Measurements from ENCODE around the gene CBX8. TPM values are rescaled to one million over a fixed set of nuclear protein-coding genes. Genes with fewer than 3 reads are reported as not detected.
A peak's percentile ranks its signal among the peaks of the same experiment; 100 is the strongest.

Gene CBX8
- total RNA-seq, 2 donors from 2014 or later, result 1.5 to 5.6 TPM

DNA sequence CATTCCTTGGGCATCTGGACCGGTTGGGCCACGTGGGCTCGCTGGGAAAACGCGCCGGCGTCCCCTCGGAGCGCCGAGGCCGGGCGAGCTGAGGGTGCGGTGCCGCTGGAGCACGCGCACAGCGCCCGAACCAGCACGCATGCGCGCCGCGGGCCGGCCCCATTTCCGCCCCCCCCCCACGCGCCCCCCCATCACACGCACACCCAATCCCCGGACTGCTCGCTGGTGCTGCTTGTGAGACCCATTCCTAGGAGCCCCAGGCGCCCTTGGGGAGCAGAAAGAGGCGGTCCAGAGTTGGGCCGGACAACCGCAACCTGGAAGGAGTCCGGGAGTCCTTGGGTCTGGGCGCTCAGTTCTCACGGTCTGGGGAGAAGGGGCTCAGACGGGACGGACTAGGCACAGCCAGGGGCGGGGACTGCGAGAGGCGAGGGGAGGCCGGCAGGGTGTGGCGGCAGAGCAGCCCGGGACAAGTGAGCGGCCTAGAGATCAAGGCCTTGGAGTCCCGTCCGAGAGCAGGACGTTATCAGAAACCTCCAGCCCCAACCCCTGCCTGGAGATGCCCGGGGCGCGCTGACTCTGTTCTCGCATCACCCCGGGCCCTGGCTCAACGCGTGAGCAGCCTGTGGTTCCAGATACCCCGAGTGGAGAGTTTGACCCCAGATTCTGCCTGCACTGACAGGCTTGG lies 6.0 kb upstream of the CBX8 start:
- peak in 1 of 2 donors; percentile 19 for DNase-seq (ENCODE audit: low spot score in 2 of 2)
- no peaks in the 10 kb centered on the region for H3K9me3 Mint-ChIP-seq
- ATAC-seq, result no peak
- peaks cover 5 to 24% of the 10 kb centered on the region in 2 donors for H3K36me3 Mint-ChIP-seq
- H3K27ac Mint-ChIP-seq, result no peak overlapping the region

GRCh38 chr17:79802039-79802735 lies 5.3 kb upstream of the CBX8 start:
- Mint-ChIP-seq H3K9me3 (no peaks in the 10 kb centered on the region), H3K27ac (peak overlapping the region in 1 of 2 donors; percentile 36), H3K36me3 (peaks cover 5 to 24% of the 10 kb centered on the region in 2 donors)
- ATAC-seq, result no peak
- DNase-seq (ENCODE audit: low spot score in 2 of 2), result no peak

DNA sequence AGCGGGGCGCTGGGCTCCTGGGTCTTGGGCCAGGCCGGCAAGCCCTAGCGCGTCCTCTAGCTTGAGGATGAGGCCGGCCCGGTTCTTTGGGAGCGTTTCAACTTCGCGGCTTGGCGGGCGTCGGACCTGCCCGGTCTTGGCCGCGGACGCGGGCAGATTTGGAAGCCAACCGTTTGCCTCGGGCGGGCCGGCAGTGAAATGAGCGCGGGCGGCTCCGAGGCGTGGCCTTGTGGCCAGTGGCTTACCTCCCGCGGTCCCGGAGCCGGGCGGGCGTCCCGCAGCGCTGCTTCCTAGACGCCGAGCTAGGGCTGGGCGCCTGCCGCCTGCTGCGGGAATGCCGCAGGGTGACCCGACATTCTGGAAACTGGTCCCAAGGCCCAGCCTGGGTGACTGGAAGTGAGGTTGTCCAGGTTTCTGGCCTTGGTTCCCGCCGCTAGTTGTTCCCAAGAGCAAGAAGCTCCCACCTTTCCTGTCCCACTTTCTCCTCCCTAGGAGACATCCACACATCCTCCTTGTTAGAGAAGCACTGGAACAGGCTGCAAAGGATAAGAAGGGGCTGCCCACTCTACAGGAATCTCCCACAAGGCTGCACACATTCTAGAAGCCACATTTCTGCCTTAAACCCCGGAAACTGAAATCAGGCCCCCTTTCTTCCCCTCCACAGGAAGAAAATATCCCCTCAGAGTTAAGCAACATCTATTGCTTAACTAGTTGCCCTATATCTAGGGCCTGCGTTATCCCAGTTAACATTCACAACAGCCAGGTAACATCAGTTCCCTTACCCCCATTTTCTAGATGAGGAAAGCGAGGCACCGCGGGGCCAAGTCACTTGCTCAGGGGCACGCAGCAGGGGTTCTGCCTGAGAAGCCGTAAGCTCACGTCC lies 4.5 kb upstream of the CBX8 start:
- Mint-ChIP-seq H3K27ac (peak overlapping the region in 1 of 2 donors; percentile 36), H3K9me3 (no peaks in the 10 kb centered on the region), H3K36me3 (peaks cover 5 to 24% of the 10 kb centered on the region in 2 donors)
- DNase-seq (ENCODE audit: low spot score in 2 of 2) (no peak), ATAC-seq (no peak)

DNA sequence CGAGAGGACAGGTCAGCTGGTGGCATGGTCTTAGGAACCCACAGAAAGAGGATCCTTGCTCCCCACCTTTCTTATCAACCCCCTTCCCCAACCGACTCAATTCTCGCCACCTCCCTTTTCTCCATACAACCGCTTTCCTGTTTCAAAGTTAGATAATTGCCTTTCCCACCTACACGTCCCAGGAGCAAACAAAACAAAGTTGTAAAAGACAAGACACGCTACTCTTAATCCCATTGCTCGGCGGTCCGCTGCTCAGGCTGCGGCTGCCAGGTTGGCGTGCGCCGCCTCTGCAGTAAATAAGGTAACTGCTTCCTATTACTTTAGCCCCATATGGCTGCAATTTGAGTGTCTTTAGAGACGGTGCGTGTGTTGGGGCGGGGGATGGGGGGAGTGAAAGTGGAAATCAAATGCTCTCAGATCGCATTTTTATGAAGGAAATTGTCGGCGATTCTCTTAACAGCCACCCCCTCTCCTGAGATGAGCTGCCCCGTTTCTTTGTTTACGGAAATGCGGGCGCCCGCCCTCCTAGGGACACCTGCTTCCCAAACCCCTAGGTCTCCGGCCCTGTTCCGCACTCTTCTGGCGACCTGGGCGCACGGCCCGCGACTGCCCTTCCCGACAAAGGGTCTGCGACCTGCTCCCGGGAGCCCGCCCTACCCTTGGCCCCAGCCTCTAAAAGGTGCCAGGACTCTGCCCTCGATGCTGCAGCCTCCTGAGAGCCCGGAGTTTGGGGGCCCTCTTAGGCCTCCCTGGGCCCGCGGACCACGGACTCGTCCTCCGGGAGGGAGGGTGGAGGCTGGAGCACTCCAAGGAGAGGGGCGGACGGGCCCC lies 3.7 kb upstream of the CBX8 start:
- DNase-seq (ENCODE audit: low spot score in 2 of 2) (peak in 1 of 2 donors; percentile 61), ATAC-seq (peak in 1 of 2 donors; percentile 14)
- no peaks in the 10 kb centered on the region for H3K9me3 Mint-ChIP-seq
- peak overlapping the region in 1 of 2 donors; percentile 77 for H3K27ac Mint-ChIP-seq
- H3K36me3 Mint-ChIP-seq, result peaks cover 5 to 24% of the 10 kb centered on the region in 2 donors

DNA sequence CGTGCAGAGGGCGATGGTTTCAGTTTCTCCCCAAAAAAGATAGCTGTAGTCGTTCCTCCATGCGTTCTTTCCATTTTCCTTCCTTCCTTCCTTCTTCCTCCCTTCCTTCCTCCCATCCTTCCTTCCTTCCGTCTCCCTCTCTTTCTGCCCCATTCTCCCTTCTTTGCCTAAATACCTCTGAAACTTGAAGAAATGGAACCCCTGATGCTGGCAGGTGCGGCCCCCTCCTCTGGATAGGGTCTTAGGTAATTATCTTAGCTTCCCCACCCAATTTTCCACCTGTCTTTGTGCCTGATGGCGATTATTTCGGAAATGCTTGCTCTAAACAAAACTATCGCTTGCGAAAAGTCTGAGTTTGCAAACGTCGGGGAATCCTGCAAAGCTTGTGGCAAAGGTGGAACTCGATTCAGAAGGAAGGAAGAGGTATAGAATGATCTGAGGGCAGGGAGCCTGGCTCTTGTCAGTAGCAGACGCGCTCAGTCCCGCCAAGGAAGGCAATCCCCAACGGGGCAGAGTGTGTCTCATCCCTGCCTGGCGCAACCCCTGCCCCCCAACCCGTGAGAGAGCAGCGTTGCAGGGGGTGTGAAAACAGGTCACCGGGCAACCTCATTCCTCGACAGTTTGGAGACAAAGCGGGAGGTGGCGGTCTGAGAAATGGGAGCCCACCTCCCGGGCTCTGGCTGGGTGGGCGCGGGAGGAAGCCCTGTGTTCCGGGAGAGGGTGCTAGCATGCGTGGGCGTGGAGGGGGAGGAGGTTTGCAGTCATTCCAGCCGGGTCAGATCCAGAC lies 2.9 kb upstream of the CBX8 start:
- peaks cover 5 to 23% of the 10 kb centered on the region in 2 donors for H3K36me3 Mint-ChIP-seq
- DNase-seq (ENCODE audit: low spot score in 2 of 2), result peak in 1 of 2 donors; percentile 26
- ATAC-seq, result no peak
- no peak overlapping the region for H3K27ac Mint-ChIP-seq
- no peaks in the 10 kb centered on the region for H3K9me3 Mint-ChIP-seq

DNA sequence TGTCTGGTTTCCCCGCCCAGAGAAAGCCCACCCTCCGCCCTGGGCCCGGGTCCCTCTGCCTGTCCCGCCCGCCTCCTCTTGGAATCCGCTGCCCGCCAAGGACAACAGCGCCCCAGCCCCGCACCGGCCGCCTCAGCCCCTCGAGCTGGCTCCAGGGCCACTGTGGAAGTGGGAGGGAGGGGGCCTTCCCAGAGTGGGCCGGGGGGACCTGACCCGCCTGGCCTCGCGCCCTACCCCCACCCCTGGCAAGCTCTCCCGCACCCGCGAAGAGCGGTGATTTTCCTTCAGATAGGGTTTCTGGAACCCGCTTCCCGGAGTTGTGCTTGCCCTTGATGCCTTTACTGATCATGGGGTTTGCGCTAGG lies 2.3 kb upstream of the CBX8 start:
- ATAC-seq, result no peak
- H3K27ac Mint-ChIP-seq, result no peak overlapping the region
- peak in 1 of 2 donors; percentile 15 for DNase-seq (ENCODE audit: low spot score in 2 of 2)
- H3K9me3 Mint-ChIP-seq, result no peaks in the 10 kb centered on the region
- H3K36me3 Mint-ChIP-seq, result peaks cover 5 to 17% of the 10 kb centered on the region in 2 donors

DNA sequence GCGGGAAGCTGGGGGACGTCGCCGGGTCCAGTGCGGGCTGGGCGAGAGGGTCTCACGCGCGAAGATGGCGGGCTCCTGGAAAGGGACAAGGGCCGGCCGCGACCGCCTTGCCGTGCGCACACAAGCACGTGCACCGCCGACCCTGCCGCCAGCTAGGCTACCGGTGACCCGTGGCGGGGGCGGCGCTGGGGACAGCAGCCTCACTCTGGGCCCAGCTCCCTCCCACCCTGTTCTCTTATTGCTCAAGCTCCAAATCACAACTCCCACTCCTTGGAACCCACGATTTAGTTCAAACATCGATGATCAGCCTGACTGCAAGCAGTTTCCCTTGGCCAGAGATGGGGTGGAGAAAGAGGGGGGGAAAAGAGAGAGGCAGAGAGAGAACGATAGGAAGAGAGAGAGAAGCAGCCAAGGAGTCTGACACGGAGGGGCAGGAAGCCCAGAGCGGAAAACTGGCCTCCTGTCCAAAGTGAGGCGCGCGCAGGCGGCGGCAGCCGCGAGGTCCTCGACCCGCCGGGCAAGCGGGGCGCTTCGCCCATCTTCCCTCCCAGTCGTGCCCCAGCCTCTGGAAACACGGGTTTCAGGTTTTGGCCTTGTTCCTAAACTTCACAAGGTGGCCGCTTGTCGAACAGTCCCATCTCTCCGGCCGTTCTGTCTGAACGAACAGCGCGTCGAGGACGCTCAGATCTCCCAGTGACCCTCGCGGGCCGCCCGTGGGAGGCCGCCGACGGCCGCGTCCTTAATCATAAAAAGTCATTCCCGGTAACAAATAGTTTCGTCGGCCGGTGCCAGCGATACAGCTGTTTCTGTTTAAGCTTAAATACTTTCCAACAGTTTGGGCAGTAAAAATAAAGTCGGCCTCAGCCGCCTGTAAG lies 1.7 kb upstream of the CBX8 start:
- Mint-ChIP-seq H3K27ac (no peak overlapping the region), H3K9me3 (no peaks in the 10 kb centered on the region), H3K36me3 (peaks cover 5 to 17% of the 10 kb centered on the region in 2 donors)
- DNase-seq (ENCODE audit: low spot score in 2 of 2), result peak in 1 of 2 donors; percentile 25
- ATAC-seq, result no peak

DNA sequence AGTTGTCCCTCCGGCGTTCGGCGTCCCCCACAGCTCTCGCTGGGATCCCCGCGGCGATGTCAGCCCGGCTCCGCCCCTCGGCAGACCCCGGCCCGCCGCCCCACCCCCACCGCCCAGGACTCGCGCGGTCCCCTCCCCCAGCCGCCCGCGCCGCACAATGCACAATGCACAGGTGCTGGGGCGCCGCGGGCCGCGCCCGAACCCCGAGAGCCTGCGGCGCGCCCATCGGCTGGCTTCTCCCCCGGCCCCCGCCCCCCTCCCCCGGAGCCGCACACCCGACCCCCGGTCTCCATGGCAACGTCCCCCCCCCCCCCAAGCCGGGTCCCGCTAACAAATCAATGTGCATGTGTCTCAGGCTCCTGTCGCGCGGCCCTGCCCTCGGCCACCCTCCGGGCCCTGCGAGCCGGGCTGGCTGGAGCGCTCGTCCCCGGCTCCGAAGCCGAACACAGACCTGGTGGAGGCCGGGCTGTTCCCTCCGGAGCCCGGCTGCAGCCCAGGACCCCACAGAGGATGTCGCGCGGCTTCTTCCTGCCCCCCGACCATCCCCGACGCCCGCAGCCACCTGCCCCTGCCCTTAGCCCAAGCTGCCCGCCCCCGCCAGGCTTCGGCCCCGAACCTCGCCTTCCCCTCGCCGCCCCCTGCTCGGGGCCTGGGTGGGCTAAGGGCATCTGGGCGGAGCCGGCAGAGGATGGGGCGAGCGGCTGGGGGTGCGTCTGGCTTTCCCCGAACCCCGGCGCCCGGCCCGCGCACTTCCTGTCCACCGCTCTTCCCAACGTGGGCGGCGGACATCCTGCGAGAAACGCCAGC lies 818 bp upstream of the CBX8 start:
- peak; percentile 22 to 46 for ATAC-seq
- H3K36me3 Mint-ChIP-seq, result peaks cover 5 to 17% of the 10 kb centered on the region in 2 donors
- DNase-seq (ENCODE audit: low spot score in 2 of 2), result no peak
- H3K9me3 Mint-ChIP-seq, result no peaks in the 10 kb centered on the region
- peak overlapping the region in 1 of 2 donors; percentile 57 for H3K27ac Mint-ChIP-seq

GRCh38 chr17:79796444-79796762 lies 474 bp downstream of the CBX8 start:
- DNase-seq (ENCODE audit: low spot score in 2 of 2) (no peak), ATAC-seq (no peak)
- H3K9me3 Mint-ChIP-seq, result no peaks in the 10 kb centered on the region
- peaks cover 0 to 11% of the 10 kb centered on the region in 2 donors for H3K36me3 Mint-ChIP-seq
- H3K27ac Mint-ChIP-seq, result no peak overlapping the region

DNA sequence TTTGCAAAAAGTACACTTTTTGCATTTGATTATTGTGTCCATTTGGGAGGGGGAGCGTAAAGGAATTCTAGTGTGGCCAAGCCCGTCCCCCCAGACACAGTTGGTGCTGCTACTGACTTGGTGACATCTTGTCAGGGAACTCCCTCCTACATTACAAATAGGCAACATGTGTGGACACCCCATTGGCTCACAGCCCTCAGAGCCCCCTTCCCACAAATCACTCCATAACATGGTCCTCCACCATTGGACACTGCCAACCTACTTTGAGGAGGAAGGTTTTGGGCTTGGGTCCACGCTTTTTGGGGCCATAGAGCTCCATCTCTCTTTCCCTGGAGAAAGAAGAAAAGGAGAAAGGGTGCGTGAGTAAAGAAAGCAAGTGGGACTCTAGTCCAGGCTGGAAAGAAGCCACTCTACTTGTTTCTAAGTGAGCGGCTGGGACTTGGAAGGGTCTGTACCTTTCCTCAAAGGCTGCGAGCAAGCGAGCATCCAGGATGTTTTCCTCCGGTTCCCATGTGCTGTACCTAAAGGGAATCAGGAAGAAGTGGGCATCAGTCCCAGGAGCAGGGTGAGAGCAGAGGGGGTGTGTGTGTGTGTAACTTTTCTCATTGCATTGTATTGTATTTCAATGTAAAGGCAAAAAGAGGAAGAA lies 958 bp downstream of the CBX8 start:
- peaks cover 0 to 11% of the 10 kb centered on the region in 2 donors for H3K36me3 Mint-ChIP-seq
- H3K9me3 Mint-ChIP-seq, result no peaks in the 10 kb centered on the region
- ATAC-seq, result no peak
- DNase-seq (ENCODE audit: low spot score in 2 of 2), result no peak
- no peak overlapping the region for H3K27ac Mint-ChIP-seq

DNA sequence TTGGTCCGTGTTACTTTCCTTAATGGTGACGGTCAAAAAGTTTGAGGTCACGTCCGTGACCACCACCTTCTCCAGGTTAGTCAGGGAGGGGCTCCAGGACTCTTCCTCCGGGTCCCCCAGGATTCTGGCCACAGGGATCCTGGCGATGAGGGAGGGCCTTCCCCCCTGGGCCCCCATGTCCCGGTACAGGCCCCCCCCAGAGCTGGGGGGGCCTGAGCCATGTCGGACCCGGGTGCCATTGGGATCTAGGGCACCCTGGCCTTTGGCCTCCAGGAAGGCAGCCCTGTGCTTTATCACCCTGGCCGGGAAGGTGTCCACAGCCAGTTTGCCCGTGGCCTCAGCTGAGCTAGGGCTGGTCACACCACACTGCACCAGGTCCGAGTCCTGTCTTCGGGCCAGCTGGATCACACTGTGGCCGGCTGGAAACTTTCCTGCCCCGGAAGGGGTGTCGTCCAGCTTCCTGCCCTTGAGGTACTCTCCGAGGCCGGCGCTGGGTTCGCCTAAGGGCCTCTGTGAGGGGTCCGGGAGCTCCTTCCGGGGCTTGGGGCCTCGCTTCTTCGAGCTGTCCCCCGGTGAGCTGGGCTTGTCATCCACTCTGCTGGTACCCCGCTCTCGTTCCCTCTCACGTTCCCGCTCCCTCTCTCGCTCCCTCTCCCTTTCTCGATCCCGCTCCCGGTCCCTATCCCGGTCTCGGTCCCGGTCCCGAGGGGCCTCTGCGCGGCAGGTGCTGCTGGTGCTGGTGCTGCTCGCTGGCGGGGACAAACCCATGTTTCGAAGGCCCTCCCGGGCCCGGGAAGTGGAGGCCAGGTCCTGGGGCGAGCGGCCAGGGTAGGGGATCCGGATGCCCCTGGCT lies 2.0 kb downstream of the CBX8 start:
- no peak overlapping the region for H3K27ac Mint-ChIP-seq
- H3K9me3 Mint-ChIP-seq, result no peaks in the 10 kb centered on the region
- DNase-seq (ENCODE audit: low spot score in 2 of 2) (no peak), ATAC-seq (no peak)
- H3K36me3 Mint-ChIP-seq, result peaks cover 0 to 5% of the 10 kb centered on the region in 2 donors

DNA sequence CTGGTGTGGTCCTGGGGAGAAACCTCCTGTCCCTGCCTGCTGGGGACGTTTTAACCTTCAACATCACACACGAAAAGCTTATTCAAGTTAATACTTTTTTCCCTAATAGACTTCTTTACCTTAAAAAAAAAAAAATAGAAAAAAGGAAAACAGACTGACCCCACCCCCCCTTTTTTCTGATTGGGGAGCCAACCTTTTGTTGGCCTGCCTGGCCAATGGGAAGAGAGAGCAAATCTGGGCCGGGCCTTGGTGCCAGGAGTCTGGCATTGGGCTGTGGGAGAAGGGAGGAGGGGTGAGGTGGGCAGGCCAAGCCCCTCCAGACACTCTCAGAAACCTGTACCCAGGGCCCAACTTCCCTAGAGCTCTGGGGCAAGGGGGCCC lies 3.0 kb downstream of the CBX8 start:
- Mint-ChIP-seq H3K9me3 (no peaks in the 10 kb centered on the region), H3K27ac (no peak overlapping the region), H3K36me3 (no peaks in the 10 kb centered on the region)
- DNase-seq (ENCODE audit: low spot score in 2 of 2) (no peak), ATAC-seq (no peak)
